ENCODE results near the gene SPAG16.

The SPAG16 gene

DNA sequence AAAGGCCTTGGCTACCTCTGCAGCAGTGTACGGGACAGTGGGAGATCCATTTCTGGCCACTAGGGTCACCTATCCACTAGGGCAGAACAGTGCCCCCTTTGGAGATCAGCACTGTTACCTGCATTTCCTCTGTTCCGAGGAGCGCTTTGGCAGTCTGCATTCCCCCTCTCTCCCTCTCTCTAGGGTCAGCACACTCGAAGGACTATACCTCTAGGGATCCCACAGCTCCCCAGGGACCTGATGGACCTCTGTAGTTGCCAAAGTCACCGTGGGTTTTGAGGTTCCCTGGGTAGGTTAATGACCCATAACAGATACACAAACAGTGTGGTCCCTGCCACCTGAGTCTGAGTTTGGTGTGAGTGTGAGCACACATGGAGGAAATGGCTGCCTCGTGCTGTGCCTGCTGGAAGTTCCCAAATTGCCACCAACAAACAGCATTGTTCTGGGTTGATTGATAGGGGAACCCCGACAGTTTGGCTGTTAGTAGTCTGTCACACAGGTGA, 1026.8 kb downstream of the SPAG16 start:
- no peak for DNase-seq

DNA sequence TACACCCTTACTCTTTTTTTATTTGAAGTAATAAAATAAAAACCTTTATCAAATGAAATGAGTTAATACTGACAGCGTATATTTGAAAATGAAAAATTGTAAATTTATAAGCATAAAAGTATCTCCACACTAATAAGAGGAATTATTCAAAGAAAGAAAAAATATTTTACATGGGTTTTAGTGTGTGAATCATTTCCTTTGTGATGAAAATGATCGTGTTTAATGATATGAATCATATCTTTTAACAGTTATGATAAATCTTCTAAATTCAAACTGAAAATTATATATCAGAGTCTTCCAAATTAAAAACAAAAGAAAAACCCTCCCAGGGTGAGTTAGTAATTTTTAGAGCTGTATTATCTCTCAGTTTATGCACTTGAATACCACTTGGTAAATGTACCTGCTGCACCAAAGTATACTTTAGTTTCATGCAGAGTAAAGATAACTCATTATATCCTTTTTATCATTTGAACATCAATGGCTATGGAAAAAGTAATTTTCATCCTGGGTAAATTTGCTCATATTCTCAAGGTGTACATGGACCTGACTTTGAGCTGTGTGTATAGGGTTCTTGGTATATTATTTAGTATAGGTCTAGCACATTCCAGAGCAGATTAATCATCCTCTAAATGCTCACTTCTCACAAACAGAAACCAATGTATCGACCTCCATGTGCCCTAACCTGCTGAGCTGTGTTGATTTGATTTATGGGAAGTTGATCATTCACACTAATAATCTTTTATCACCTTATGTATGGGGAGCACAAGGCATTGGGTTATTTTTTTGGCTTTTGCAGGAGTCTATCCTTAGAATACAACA, 1027.9 kb downstream of the SPAG16 start:
- peak; percentile 32 for DNase-seq

DNA sequence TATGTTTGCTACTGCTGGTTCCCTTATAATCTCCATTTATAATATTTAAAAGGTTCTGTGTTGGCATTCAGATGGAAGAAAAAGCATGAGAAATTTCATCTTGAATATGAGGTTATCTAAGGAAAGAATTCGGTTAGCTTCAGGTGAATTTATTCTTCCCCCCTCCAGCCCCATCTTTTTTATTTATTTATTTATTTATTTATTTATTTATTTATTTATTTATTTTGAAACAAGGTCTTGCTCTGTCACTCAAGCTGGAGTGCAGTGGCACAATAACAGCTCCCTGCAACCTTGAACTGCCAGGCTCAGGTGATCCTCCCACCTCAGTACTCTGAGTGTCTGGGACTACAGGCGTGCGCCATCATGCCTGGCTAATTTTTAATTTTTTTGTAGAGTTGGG, 1031.1 kb downstream of the SPAG16 start:
- DNase-seq = no peak

DNA sequence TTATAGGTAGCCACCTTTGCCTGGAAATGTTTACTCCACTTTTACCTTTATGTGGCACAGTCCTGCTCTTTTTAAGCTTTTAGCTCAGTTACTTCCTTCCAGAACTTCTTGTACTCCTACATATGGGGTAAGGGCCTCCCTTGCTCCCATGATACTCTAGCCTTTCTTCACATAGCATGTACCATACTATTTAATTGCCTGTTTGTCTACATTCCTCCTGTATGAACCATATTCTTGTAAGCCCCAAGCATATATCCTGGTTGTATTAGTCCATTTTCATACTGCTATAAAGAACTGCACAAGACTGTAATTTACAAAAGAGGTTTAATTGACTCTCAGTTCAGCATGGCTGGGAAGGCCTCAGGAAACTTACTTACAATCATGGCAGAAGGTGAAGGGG, 1035.9 kb downstream of the SPAG16 start:
- no peak for DNase-seq

DNA sequence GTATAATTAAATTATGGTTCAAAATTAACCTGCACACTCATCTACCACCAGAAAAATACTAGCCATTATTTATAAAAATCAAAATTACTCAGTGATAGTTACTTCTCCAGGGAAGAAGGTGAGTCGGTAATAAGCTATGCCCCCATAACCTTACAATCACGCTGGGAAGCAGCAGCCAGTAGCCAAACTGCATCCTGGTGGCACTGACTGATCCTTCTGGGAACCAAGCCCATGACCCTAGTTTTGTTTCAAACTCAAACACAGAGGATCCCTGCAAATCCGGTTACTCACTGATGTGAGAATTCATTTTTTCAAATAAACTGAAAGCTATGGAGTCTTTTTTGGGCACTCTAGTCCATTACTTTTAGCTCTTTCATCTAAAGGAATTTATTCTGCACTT, 1038.4 kb downstream of the SPAG16 start:
- peak; percentile 58 for DNase-seq

DNA sequence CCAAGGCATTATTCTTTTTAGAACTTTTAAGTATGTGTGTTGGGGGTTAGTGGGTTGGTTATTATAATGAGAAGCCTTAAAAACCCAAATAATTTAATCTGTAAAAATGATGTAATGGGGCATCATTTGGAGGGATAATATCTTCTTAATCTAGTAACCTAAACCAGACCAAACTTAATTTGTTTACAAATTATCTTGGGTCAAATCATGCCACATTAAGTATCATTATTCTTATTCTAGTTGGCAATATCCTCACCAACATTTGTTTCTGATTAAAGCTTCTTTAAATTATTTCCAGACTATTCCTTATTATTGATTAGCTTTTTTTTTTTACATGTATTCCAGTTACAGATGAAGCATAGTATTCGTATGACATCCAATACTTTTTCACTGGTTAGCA, 1041.1 kb downstream of the SPAG16 start:
- DNase-seq = no peak

DNA sequence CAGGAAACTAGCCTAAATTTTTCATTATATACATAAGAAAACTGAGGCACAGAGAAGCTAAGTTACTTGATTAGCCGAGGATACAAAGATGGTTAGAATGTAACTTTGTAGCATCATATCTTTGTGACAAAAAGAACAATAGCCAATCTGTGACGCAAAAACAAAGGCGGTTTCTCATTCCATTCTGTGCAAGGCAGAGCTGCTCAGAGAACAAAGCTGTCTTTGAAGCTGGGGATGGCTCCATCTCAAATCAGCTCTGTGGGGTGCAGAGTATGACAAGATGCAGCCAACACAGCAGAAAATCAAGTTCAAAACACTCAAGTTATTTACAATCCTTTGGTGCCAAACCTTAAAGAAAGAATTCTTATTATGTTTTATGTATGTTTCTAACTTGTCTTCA, 1044.7 kb downstream of the SPAG16 start:
- DNase-seq = no peak

DNA sequence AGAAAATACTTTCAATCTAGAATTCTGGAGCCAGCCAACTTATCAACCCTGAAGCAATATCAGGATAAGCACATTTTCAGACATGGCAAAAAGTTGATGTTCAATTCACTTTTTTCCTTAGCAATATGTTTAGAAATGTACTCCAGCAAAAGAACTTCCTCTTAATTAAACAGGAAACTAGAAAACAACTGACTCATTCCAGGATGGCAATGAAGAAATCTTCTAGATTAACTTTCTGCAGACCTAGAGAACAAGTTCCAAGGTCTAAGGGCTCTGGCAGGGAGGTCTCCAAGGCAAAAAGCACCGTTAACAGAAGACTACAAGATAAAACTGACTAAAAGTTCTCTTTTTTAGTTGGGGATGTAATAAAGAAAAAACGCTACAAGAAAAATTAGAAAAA, 1057.4 kb downstream of the SPAG16 start:
- no peak for DNase-seq

DNA sequence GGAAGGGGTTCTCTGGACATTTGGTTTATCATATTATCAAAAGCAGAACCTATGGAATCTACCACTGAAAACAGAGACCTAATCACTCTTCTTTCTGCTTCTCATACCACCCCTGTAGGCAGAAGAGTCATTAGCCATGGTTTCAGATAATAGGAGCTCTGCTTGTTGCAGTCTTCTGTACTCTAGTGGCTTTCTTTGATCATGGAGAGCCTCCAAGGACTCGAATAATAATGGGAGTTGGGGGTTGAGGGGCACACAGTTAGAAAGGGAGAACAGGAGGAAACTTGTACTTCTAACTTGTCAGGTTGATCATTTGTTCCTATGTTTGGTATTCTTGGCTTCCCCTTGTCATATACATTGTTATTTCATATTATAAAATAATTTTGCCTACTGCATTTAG, 1074.2 kb downstream of the SPAG16 start:
- no peak for DNase-seq

DNA sequence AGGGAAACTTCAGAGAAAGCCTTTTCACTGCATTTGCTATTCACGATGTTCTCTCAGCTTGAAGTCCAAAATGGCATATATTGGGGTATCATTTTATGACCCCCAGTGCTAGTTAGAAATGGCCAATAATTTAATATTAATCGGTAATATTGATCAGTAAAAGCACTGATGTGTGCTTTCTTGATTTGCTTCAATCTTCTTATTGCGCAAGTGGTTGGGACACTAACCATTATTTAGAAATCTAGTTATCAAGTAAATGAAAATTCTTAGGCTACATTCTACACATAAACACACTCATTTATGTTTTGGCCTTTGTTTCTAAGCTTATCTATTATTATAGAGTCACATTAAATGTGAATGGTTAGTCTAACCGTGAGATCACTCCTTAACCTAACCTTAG, 1076.9 kb downstream of the SPAG16 start:
- no peak for DNase-seq

DNA sequence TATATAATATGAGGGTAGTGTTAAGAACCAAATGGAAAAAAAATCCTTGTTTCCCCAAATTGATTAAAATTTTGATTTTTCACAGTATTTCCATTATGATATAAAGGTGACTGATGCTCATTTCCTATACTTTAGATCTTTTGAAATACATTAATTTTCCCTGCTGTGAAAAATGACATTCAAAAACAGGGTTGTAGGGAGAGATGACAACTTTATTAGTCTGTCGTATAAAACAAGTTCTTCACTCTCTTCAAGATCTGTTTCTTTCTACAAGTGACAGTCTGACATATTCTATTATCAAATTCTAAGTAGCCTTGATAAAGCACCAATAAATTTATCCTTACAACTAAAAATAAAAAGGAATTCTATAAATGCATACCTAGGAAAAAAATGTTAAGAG, 1081.3 kb downstream of the SPAG16 start:
- no peak for DNase-seq

DNA sequence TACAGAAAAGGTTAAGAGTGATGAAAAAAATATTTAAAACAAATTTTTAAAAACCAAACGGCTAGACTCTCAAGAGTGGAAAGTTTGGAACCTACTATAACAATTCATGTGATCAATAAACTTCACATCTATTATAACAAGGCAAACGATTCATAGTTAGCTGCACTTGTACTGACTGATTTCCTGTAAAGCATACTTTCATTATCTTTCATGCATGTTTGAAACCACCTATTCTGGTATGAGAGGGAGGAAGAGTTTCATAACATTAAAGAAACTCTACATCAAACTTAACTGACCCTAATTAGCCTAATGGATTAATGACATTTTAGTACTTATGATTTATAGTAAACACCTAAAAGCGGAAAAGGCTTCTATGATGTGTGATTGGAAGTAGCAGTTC, 1082.9 kb downstream of the SPAG16 start:
- no peak for DNase-seq

DNA sequence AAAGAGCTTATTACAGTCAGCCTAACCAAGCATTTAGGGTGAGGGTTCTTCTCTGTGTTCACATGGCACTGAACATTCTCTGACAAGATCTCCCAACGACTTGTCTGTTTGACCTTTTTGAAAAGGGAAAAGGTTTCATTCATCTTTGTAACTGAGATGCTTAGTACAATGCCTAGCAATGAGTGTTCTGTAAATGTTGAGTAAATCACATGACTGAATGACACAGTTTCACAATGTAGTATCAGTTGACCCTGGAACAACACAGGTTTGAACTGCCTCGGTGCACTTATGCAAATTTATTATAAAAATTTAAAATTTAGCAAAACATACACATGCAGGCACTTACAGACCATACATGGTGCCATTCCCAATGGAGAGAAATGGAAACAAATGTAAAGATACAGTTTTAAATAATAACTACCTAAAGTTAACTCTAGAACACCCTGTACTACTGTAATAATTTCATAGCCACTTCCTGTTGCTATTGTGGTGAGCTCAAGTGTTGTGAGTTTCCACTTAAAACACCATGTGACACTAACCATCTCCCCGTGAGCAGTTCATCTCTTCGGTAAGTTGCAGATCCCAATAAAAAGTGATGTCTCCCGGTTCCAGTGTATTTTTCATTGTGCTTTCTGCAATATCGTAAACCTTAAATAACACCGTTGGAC, 1092.5 kb downstream of the SPAG16 start:
- no peak for DNase-seq

DNA sequence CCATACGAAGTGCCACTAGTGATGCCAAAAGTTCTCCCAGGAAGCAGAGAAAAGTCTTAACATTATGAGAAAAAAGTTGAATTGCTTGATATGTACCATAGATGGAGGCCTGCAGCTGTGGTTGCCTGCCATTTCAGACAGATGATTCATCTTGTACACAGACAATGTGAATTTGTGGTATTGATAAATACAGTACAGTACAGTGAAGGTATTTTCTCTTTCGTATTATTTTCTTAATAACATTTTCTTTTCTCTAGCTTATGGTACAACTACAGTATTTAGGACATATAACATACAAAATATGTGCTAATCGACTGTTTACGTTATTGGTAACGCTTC, 1093.0 kb downstream of the SPAG16 start:
- no peak for DNase-seq

DNA sequence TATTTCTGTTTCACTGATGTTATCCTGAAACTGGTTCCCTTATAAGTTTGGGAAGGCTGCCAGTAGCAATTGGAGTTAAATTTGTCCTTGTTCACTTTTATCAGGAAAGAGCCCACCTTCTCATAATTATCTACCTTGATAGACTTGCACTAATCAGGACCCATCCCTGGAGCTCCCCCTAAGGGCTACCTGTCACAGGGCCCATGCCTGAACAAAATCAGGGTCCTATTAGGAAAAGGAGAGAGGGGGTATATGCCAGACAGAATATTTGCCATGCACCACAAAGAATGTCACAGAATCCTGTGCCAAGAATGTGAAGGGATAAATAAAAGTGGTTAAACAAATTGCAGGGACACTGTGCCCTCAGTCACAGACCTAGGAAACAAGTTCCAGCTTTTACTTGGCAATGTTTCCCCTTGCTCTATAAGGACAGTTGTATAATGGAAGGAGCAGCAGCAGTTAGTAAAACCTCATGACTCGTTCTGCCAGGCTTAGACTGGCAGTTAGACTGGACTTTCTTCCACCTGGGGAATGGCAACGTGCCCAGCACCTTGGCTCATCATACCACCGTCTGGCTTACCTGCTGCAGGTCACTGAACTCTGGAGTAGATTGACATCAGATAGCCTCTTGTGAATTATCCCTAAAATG, 1094.3 kb downstream of the SPAG16 start:
- no peak for DNase-seq

DNA sequence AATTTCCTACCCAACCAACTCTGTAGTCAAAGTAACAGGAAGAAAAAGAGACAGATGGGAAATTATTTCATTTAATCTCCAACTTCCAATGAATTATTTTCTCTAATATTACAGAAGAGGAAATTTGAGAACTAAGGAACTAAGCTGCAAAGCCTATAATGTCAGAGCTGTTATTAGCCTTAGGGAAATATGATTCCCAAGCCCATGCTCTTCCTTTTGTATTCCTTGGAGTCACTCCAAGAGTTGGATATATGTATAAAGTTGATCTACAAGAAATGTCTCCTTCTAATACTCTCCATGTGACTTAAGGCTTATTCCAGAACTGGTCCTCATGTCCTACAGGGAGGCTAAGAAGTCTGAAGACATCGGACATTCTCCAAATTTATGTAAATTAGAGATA, 1095.0 kb downstream of the SPAG16 start:
- DNase-seq = no peak

DNA sequence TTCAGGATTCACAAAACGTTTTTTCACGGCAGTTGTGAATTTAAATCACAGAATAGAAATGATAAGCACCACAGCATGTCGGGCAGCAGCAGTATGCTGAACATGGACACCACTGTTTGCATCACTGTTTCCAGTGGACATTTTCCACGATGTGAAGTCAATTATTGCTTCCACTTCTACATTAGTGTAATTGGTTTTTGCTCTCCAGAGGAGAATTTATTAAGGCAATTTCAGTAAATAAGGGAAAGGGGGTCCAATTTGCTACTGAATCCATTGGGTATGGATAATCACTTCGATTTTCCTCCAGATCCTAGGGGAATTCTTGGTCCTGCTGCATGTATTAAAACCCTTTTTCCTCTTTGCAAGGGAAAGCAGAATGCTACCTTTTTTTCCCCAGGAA, 1096.4 kb downstream of the SPAG16 start:
- no peak for DNase-seq

DNA sequence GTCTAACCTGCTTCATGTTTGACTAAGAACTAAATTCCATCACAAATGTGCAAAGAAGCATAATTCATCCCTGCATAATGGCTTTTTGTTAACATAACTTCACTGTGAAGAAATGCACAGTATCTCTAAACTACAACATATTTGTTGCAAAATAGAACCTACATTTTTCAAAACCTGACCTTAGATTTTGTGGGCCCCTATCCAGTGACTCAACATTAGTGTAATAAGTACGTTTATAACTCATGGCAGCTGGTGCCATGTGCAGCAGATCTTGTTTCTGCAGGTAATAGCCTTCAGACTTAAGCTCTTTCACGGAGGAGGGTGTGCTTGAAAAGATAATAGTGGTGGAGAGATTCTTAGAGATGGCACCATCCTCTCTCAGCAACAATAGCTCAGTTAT, 1098.0 kb downstream of the SPAG16 start:
- DNase-seq = no peak

DNA sequence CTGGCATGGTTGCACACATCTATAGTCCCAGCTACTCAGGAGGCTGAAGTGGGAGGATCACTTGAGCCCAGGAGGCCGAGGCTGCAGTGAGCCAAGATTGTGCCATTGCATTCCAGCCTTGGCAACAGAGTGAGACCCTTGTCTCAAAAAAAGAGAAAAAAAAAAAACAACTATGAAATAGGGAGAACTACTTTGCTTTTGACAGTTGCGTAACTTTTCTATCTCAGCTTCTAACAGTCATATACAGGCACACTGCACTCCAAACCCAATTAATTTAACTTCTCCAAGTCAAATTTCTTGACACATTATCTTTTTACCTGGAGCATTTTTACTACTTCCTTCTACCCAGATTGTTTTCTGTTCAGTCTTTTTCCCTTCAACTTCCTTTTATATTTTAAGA, 1102.5 kb downstream of the SPAG16 start:
- no peak for DNase-seq

DNA sequence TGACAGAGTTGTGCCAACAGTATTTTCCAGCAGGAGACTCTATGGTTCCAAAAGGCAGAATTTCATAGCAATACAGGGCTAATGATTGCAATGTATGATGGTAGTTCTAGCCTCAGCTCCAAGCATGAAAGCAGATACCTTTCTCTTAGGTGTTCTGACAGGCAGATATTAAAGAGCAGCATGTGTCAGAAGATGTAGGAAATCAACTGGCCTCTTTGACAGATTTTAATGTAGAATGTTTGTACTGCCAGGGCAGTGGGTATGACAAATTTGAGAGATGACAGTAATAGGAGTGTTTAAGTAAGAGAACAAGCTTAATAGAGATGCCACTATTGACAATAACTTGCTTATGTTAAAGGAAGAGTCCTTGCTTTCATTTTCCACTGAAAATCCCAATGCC, 1105.1 kb downstream of the SPAG16 start:
- DNase-seq = no peak

DNA sequence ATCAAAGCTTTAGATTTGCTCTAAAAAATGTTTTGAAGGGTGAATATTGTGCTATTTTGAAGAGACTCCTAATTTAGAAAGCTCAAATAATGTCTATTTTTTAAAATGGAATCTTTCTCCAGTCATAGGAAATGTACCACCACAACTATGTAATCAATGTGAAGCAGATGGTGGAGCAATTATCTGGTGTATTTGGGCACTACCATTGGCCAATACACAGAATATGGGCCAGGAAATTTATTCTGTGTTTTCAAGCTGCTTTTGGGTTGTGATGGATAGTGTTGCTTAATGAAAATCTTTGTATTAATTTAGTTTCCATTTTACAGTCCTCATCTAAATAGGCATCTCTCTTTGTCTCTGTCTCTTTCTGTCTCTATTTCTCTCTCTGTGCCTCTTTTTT, 1109.5 kb downstream of the SPAG16 start:
- DNase-seq = no peak

DNA sequence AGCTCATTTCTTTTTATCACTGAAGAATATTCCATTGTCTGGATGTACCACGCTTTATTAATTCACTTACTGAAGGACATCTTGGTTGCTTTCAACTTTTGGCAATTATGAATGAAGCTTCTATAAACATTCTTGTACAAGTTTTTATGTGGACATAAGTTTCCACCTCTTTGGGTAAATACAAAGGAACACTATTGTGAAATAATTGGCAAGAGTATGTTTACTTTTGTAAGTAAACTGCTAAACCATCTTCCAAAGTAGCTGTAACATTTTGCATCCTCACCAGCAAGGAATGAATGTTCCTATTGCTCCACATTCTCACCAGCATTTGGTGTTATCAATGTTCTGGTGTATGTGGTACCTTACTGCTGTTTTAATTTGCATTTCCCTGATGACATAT, 1110.8 kb downstream of the SPAG16 start:
- no peak for DNase-seq

DNA sequence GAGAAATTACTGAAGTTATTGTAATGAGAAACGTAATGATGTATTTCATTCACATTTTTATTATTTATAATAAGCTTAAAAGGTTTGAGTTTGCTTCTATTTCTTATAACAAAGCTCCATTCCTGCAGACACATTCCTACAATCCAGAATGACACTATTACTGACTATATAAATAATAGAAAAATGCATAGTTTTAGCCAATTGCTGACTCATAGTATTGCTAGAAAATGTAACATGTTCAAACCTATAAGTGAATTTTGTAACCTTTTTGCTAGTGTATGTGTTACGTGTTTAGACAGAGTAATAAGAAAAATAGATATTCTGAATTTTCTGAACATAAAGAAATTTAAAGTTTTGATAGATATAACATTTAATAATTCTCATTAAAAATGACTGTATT, 1117.3 kb downstream of the SPAG16 start:
- no peak for DNase-seq

DNA sequence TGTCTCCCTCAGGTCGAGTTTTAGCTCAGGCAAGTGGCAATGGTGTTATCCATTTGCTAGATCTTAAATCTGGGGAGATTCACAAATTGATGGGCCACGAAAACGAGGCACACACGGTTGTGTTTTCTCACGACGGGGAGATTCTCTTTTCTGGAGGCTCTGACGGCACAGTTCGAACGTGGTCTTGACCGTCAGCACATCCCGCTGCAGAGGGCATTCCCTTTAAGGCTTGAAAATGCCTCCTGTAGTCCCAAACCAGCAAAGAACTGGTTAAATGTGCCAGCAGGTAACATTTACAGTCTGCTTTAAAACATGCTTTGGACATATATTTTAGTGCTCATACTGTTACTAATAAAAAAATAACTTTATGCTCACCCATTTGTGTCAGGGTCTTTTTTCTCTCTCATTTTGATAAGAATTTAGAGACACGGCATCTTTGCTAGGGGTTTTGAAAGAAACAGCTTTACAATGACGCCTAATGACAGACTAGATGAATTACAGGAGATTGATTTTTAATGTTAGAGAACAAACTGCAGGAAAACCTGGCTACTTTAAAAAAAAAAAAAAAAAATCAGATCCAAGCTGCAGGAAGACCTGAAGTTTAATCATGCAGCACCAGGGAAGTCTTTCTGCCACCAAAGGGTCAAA, 1126.0 kb downstream of the SPAG16 start:
- DNase-seq = no peak
